B cell (primary cell): ENCODE data around the gene ASTN2.

Experiments
- EZH2 ChIP-seq: IDR thresholded peaks from 2 replicates; pipeline ENCODE4 v1.6.1; 2012; ENCODE audit warnings: borderline replicate concordance, low read depth, mild to moderate bottlenecking, moderate library complexity, low read length; ENCODE audit not compliant: insufficient read depth, poor library complexity, severe bottlenecking
- TF ChIP-seq, protein P1 (sequence below): fragments of 200-600 bp; IDR thresholded peaks from one replicate; pipeline ENCODE4 v1.8.0; 2022; ENCODE audit warnings: antibody characterized with exemption, mild to moderate bottlenecking

DNA sequence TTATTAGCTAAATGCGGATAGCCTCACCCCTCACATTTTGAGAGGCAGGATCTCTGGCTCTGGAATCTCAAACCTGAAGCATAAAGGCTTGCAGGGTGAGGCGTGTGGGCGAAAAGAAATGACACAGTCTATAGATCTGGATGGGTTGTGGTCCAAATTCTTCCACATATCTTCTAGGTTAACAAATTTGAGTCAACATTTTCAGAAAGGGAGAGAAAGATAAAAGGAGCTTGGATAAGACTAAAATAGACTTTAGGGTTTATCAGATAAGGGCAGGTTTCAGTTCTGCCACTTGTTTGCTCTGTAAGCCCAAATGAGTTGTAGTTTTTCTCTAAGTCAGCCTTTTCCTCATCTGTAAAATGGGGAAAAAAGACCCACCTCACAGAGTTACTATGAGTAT, 506.9 kb downstream of the ASTN2 start:
- TF ChIP-seq, protein P1, sequence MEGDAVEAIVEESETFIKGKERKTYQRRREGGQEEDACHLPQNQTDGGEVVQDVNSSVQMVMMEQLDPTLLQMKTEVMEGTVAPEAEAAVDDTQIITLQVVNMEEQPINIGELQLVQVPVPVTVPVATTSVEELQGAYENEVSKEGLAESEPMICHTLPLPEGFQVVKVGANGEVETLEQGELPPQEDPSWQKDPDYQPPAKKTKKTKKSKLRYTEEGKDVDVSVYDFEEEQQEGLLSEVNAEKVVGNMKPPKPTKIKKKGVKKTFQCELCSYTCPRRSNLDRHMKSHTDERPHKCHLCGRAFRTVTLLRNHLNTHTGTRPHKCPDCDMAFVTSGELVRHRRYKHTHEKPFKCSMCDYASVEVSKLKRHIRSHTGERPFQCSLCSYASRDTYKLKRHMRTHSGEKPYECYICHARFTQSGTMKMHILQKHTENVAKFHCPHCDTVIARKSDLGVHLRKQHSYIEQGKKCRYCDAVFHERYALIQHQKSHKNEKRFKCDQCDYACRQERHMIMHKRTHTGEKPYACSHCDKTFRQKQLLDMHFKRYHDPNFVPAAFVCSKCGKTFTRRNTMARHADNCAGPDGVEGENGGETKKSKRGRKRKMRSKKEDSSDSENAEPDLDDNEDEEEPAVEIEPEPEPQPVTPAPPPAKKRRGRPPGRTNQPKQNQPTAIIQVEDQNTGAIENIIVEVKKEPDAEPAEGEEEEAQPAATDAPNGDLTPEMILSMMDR = no peak
- TF ChIP-seq EZH2 = no peak
